Mononuclear cell (primary cell): ENCODE data around the gene GPR37. TPM values are rescaled to one million over a fixed set of nuclear protein-coding genes. Genes with fewer than 3 reads are reported as not detected.

Source experiments
- H3K27me3 ChIP-seq: 2 replicates; pipeline ENCODE4 v1.6.0; 2011; ENCODE audit warnings: low read length, control low read depth; ENCODE audit not compliant: insufficient read depth
- H3K4me1 ChIP-seq: 2 replicates; pipeline ENCODE4 v1.5.1; 2011; ENCODE audit warnings: mild to moderate bottlenecking, low read length, control low read depth; ENCODE audit not compliant: insufficient read depth
- H3K4me3 ChIP-seq: 2 replicates; pipeline ENCODE4 v1.5.1; 2011; ENCODE audit warnings: mild to moderate bottlenecking, low read length, moderate library complexity
- H3K9me3 ChIP-seq: 2 replicates; pipeline ENCODE4 v1.5.1; 2011; ENCODE audit warnings: low read depth, mild to moderate bottlenecking, control low read depth, low read length
- total RNA-seq: library from RNA; depleted of rRNA; stranded (reverse); fragments of >200 nt; gene quantifications from one replicate; pipeline ENCODE4 v1.2.3, GENCODE V29; 2012

Gene GPR37
- total RNA-seq, 1 donor: 0.10 TPM

DNA sequence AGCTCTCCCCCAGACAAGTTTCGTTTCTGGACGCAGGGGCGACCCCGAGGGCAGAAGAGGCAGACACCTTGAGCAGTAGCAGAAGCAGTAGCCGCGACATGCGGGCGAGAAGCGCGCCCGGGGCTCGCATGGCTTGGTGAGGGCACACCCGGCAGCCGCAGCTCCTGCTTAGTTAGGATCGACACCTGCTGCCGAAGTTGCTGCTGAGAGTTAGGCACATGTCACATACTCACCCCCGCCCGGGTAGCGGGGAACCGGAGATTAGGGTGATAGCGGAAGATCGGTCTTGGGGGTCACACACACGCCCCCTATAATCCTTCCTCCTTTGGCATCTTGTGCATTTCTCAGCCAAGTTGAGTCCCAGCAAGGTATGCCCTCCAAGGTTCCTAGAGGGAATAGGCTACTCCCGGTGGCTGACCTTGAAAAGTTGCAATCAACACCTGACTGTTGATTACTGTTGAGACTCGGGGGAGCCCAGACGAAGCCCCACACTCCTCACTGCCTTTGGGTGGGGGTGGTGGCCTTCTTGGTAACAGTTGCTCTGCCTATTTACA, 668 bp downstream of the GPR37 start:
- no peak overlapping the region for H3K4me3 ChIP-seq
- H3K27me3 ChIP-seq: peaks cover 61% of the 10 kb centered on the region
- H3K4me1 ChIP-seq: peaks cover 20% of the 10 kb centered on the region
- no peaks in the 10 kb centered on the region for H3K9me3 ChIP-seq

DNA sequence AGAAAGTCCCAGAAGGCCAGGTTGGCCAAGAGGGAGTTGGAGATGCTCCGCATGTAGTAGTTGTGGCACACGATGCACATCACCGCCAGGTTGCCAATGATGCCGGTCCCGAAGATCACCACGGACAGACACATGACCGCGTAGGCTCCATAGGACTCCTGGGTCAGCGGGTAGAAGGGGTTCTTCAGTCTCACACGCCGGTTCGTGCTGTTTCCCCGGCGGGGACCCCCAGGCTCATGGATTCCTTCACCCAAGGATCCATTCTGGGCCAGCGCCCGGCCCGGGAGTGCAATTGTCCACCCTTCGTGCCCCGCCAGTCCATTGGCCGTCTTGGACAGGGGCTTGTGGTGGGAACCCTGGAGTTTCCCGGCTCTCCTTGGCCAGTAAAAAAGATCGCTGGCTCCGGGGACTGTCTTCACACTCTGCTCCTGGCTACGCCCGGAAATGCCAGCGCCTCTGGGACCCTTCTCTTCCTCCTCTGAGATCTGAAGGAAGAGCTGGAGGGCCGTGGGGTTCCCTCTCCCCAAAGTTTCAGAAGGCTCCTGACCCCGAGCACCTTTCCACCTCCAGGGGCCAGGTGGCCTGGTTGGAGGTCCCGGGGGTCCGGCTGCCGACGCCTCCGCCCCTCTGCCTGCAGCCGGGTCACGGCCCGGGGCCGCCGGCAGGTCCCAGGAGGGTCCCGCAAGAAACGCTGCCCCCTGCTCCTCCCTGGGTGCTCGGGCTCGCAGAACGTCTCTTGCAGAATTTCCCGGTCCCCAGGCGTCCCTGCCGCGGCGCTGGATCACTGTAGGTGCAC, 1.3 kb downstream of the GPR37 start:
- peaks cover 61% of the 10 kb centered on the region for H3K27me3 ChIP-seq
- peaks cover 20% of the 10 kb centered on the region for H3K4me1 ChIP-seq
- no peaks in the 10 kb centered on the region for H3K9me3 ChIP-seq
- no peak overlapping the region for H3K4me3 ChIP-seq

DNA sequence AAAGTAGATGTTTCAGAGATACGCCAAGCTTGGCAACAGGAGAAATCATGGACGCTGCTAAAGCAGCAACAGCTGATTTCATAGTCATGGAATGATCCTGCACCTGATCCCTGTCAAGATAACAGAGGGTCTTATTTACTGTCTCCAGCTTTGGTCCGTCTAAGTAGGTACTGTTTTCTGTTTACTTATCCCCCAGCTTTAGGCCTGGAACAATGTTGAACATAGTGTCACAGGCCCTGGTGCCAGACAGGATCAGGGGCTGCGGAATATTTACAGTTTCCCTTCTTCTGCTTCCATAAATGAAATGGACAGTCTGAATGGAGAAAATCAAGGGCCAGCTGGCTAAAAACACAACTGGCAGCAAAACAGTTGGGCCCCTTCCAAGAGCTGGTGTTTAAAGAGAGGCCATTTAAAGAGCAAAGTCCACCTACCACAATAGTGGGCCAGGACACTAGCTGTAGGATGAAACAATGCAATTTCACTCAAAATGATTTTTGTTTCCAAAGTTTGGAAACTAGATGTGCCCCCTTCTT, 2.9 kb downstream of the GPR37 start:
- Histone ChIP-seq H3K4me3 (no peak overlapping the region), H3K27me3 (peaks cover 55% of the 10 kb centered on the region), H3K9me3 (no peaks in the 10 kb centered on the region), H3K4me1 (peaks cover 20% of the 10 kb centered on the region)

DNA sequence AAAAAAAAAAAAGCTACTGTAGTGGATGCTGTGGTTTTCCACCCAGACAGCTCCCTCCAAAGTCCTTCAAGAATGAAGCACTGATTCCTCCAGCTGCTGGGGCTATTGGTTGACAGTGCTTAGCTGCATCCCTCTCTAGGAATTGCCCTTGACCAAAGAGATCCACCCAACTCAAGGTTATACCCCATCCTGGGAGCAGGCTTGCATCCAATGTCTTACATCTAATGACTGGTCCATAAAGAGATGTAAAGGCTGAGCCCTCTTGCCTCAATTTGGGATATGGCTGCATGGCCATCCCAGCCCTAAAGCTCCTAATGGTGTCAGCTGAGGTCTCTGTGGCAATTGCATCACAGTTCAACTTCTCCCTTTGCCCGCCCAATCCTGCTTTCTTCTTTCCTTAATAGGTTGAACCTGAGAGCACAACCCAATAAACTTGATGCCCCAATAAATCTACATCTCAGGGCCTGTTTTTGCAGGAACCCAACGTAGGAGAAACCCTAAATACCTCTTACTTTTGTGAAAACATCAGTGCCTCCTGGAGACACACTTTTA, 4.4 kb downstream of the GPR37 start:
- no peaks in the 10 kb centered on the region for H3K9me3 ChIP-seq
- H3K27me3 ChIP-seq: peaks cover 44% of the 10 kb centered on the region
- H3K4me3 ChIP-seq: no peak overlapping the region
- H3K4me1 ChIP-seq: peaks cover 20% of the 10 kb centered on the region

DNA sequence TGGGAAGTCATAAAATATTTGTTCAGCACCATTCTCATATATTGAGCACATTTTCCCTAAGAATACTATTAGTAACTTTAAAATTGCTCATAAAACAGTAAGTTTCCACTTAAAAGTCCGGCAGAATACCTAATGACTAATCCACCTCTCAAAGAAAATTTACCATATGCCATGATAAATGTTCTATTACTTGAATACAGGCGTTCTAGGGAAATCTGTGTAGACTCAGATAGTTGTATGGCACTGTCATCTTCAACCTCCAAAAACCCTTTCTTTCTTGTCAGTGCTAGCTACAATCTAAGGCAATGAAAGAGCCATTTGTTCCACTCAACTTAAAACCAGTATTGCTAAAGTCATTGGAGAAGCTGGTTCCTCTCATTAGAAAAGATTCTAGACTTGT, 7.3 kb downstream of the GPR37 start:
- no peaks in the 10 kb centered on the region for H3K4me1 ChIP-seq

DNA sequence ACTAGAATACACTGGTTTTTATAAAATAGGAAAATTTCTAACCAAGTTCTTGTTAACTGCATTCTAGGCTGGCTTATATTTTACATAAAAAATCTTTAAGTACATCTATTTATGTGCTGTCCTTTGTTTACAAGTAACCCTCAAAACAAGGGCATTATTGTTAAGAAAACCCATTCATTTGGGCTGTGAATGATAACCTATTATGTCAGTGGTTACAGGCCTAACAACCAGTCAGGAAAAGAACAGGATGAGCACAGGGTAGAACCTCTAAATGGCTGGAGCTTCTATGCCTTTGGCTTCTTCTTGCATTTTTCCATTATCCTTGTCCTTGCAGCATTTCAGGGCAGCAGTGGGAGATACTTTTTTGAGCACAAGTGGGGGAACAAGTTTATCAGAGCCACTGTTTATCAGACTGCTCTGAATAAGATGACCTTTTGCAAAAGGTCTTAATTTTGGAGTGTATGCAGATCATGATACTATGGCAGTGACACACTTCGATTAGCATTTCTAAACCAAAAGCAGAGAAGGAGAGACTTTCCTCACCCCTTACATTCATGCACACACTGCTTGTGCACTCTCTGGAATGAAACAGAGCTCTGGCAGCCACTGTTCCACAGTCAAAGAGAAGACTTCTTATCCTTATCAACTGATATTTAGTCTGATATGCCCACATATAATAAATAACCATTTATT, 10.9 kb downstream of the GPR37 start:
- H3K27me3 ChIP-seq: no peaks in the 10 kb centered on the region
- H3K9me3 ChIP-seq: no peaks in the 10 kb centered on the region
- H3K4me1 ChIP-seq: no peaks in the 10 kb centered on the region
- no peak overlapping the region for H3K4me3 ChIP-seq

More for the DNA sequence above, 7.3 kb downstream of the GPR37 start:
- Histone ChIP-seq H3K27me3 (peaks cover 18% of the 10 kb centered on the region), H3K4me3 (no peak overlapping the region), H3K9me3 (no peaks in the 10 kb centered on the region)

DNA sequence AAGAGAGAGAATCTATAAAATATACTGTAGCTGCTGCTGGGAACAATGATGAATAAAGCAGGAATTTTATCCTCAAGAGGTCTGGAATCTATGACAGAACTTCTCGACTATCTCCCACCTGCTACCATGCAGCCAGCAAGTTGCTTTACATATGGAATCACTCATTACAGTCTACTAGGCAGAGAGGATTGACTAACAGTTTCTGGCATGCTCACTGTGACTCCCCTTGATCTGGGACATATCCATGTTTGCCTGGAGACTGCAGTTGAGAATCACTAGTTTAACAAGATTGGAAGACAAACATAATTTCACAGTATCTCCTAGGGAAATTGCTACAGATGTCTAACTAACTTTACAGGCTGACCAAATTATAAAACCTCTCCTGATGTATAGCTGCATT, 13.3 kb downstream of the GPR37 start:
- Histone ChIP-seq H3K27me3 (no peaks in the 10 kb centered on the region), H3K9me3 (no peaks in the 10 kb centered on the region), H3K4me1 (no peaks in the 10 kb centered on the region), H3K4me3 (no peak overlapping the region)

DNA sequence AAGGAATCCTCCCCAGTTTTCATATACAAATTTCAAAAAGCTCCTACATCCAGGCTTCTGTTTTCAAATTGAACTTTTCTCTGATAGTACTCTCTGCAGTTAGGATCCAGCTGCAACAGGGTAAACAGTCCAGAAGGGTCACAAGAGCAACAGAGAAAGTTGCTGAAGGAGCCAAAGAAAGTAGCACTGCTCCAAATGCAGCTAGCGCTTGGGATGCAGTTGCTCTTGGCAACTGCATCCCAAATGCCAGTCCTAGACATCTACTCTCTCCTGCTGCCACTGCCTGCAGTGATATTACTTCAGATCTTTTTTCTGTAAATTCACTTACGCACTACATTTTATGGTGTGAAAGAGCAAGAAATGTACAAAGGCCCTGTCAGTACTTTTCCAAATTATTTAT, 14.6 kb downstream of the GPR37 start:
- H3K27me3 ChIP-seq: no peaks in the 10 kb centered on the region
- no peak overlapping the region for H3K4me3 ChIP-seq
- no peaks in the 10 kb centered on the region for H3K4me1 ChIP-seq
- H3K9me3 ChIP-seq: no peaks in the 10 kb centered on the region

DNA sequence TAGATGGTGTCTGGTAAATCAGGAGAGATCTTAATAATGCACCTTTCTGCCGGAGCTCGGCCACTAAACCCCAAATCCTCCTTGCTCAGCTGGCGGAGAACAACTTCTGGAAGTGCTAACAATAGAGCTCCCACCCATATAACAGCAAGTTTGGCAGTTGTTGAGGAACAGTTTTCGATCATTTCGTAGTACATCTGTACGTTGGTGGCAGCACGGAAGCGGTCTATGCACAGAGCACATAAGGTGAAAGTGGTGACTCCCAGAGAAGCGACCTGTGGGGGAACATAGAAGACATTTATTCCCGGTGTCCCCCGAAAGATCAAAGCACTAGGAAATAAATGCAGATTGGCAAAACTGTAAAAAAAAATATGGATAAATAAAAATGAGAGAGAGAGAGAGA, 18.5 kb downstream of the GPR37 start:
- H3K4me1 ChIP-seq: no peaks in the 10 kb centered on the region
- no peaks in the 10 kb centered on the region for H3K27me3 ChIP-seq
- H3K4me3 ChIP-seq: no peak overlapping the region
- H3K9me3 ChIP-seq: no peaks in the 10 kb centered on the region

DNA sequence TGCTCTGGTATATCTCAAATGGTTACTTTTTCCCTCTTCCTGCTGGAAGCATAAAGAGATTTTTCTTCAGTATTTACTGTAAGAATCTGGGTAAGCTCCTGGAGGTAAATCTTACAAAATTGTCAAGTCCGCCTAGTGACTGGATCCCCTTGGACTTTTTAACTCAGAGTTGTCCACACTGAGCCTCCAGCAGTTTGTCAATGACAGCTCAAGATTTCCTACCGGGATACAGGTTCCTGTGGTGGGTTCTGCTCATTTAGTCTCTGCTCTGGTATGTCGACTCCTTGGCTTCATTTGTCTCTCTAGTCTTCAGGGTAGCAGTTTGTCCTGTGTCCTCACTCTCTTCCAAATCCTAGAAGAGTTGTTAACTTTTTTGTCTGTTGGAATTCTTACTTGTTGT, 27.0 kb downstream of the GPR37 start:
- Histone ChIP-seq H3K4me1 (no peaks in the 10 kb centered on the region), H3K4me3 (no peak overlapping the region), H3K9me3 (no peaks in the 10 kb centered on the region), H3K27me3 (no peaks in the 10 kb centered on the region)

DNA sequence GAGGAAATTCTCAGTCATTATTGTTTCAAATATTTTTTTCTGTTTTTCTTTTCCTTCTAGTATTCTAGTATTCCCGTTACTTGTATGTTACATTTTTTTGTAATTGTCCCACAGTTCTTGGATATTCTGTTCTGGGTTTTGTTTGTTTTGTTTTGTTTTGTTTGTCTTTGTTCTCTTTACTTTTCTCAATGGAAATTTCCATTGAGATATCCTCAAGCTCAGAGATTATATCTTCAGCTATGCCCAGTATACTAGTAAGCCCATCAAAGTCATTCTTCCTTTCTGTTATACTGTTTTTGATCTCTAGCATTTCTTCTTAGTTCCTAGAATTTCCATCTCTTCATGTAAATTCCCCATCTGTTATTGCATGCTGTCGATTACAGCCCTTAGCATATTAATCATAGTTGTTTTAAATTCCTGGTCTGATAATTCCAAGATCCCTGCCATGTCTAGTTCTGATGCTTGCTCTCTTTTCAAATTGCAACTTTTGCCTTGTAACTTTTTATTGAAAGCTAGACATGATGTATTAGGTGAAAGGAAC, 27.8 kb downstream of the GPR37 start:
- no peaks in the 10 kb centered on the region for H3K4me1 ChIP-seq
- no peaks in the 10 kb centered on the region for H3K27me3 ChIP-seq
- no peaks in the 10 kb centered on the region for H3K9me3 ChIP-seq
- no peak overlapping the region for H3K4me3 ChIP-seq

DNA sequence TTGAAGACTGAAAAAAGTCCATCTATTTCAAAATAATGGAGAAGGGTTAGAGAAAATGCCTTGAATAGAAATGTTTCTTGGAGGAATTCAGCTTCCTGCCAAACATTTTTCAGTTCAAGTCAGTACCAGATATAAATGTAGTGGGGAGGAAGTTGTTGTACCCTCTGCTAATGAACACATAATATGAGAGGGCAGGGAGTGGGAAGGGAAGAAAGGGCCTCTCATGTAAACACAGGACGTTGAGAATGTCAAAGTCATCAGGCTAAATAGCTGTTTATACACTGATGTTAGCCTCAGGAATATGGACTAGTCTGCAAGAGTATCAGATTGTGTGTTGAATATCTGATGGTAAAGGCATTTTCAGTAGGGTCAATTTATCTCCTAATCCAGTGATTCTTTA, 37.0 kb downstream of the GPR37 start:
- no peaks in the 10 kb centered on the region for H3K4me1 ChIP-seq
- H3K4me3 ChIP-seq: no peak overlapping the region
- H3K9me3 ChIP-seq: no peaks in the 10 kb centered on the region
- H3K27me3 ChIP-seq: no peaks in the 10 kb centered on the region

DNA sequence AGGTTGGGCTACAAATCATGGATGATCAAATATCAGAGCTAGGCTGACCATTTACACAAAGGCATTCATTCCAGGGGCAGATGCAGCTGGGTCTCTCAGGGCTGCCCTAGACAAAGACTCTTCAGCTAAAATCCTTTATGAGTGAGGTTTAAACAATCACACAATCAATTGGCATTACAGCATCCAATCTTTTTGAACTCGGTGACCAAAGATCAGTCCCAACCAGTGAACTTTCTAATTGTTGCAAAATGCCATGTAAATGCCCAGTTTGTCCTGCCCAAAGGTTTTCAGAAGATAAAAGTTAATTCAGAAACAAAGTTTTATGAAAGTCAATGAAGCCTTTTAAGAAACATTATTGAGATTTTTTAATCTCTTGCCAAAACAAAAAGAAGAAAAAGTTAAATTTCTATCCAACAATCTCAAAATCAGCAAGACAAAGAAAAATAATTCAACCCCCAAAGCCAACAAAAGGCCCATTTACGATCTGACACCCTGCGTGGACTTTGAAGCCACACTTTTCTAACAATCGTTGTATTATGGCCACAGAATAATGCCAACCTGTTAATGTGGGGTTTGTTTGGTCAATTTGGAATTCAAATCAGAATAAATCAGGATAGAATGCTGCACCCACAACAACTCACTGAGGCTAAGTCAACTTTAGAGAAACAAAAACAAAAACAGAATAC, 40.9 kb downstream of the GPR37 start:
- Histone ChIP-seq H3K4me1 (no peaks in the 10 kb centered on the region), H3K9me3 (no peaks in the 10 kb centered on the region), H3K4me3 (no peak overlapping the region), H3K27me3 (no peaks in the 10 kb centered on the region)

DNA sequence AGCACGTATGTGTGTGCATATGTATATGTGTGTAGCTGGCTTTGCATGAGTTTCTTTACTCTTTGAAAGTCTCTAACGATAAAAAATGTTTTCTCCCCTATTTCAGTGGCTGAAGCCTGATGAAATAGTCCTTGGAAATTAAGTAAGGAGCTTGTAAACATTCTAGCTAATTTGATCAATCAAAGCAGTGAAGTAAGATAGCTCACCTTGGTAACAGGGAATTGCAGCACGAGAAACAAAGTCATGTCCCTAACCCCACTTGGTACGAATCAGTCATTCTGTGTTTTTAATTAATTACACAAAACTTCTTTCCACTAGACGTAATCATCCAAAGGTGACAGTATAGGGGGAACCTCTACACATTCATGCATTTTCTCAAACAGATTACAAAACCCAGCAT, 41.5 kb downstream of the GPR37 start:
- Histone ChIP-seq H3K9me3 (no peaks in the 10 kb centered on the region), H3K27me3 (no peaks in the 10 kb centered on the region), H3K4me3 (no peak overlapping the region), H3K4me1 (no peaks in the 10 kb centered on the region)
